Trophoblast cell (in vitro differentiated cells and primary cell): Measurements from ENCODE around the gene HNF1B.
"Not testable (repeated sequence)": the region's sequence is repeated elsewhere in the genome, so short reads cannot be mapped to it uniquely, and the experiment has no call there.

Experiments
- DNase-seq, 2 donors: peaks; one replicate each; pipeline ENCODE4 v3.0.0-alpha.2; 2016
- H2AFZ ChIP-seq: 2 replicates; pipeline ENCODE4 v1.6.1; 2013; ENCODE audit warnings: low read length, moderate library complexity, mild to moderate bottlenecking; ENCODE audit not compliant: insufficient read depth, poor library complexity
- H2AK5ac ChIP-seq: 2 replicates; pipeline ENCODE4 v1.6.1; 2013; ENCODE audit warnings: mild to moderate bottlenecking, low read length
- H2BK120ac ChIP-seq: 2 replicates; pipeline ENCODE4 v1.6.1; 2013; ENCODE audit warnings: low read length, mild to moderate bottlenecking, moderate library complexity; ENCODE audit not compliant: insufficient read depth, poor library complexity
- H2BK12ac ChIP-seq: 2 replicates; pipeline ENCODE4 v1.6.1; 2013; ENCODE audit warnings: mild to moderate bottlenecking, low read length, moderate library complexity
- H2BK5ac ChIP-seq: 2 replicates; pipeline ENCODE4 v1.6.1; 2013; ENCODE audit warnings: low read length, low read depth, moderate library complexity, mild to moderate bottlenecking; ENCODE audit not compliant: poor library complexity
- H3K14ac ChIP-seq: 2 replicates; pipeline ENCODE4 v1.6.1; 2013; ENCODE audit warnings: mild to moderate bottlenecking, low read length
- H3K18ac ChIP-seq: 2 replicates; pipeline ENCODE4 v1.6.1; 2013; ENCODE audit warnings: mild to moderate bottlenecking, low read length
- H3K23ac ChIP-seq: 2 replicates; pipeline ENCODE4 v1.6.1; 2013; ENCODE audit warnings: low read length
- H3K27ac ChIP-seq: 2 replicates; pipeline ENCODE4 v1.5.1; 2013; ENCODE audit warnings: low read depth, mild to moderate bottlenecking, inconsistent platforms, low read length, moderate library complexity
- H3K27me3 ChIP-seq: 2 replicates; pipeline ENCODE4 v1.6.1; 2013; ENCODE audit warnings: inconsistent platforms, mild to moderate bottlenecking, low read length, moderate library complexity; ENCODE audit not compliant: insufficient read depth
- H3K36me3 ChIP-seq, 2 experiments: 1 replicate in 1 of 2; 2 replicates in 1 of 2; pipeline ENCODE4 v1.6.1; 2013; ENCODE audit warnings: low read length in 2 of 2, mild to moderate bottlenecking in 2 of 2, moderate library complexity in 1 of 2; ENCODE audit not compliant: insufficient read depth in 2 of 2, control insufficient read depth in 1 of 2
- H3K4ac ChIP-seq: 2 replicates; pipeline ENCODE4 v1.6.1; 2013; ENCODE audit warnings: low read depth, mild to moderate bottlenecking, low read length, moderate library complexity
- H3K4me1 ChIP-seq, 2 experiments: 1 replicate in 1 of 2; 2 replicates in 1 of 2; pipeline ENCODE4 v1.6.1; 2013; ENCODE audit warnings: low read length in 2 of 2, mild to moderate bottlenecking in 2 of 2, moderate library complexity in 1 of 2; ENCODE audit not compliant: insufficient read depth in 2 of 2, control insufficient read depth in 1 of 2
- H3K4me2 ChIP-seq: 2 replicates; pipeline ENCODE4 v1.6.1; 2013; ENCODE audit warnings: inconsistent platforms, mild to moderate bottlenecking, low read length, moderate library complexity
- H3K4me3 ChIP-seq: 2 replicates; pipeline ENCODE4 v1.5.1; 2013; ENCODE audit warnings: mild to moderate bottlenecking, low read depth, low read length, inconsistent platforms
- H3K79me1 ChIP-seq: one replicate; pipeline ENCODE4 v1.6.1; 2013; ENCODE audit warnings: low read length
- H3K79me2 ChIP-seq: 2 replicates; pipeline ENCODE4 v1.6.1; 2013; ENCODE audit warnings: low read length, mild to moderate bottlenecking; ENCODE audit not compliant: control insufficient read depth, insufficient read depth, poor library complexity
- H3K9ac ChIP-seq: 2 replicates; pipeline ENCODE4 v1.6.1; 2013; ENCODE audit warnings: mild to moderate bottlenecking, low read length
- H3K9me3 ChIP-seq: 2 replicates; pipeline ENCODE4 v1.6.1; 2013; ENCODE audit warnings: low read depth, mild to moderate bottlenecking, control low read depth, inconsistent platforms, low read length; ENCODE audit not compliant: insufficient read depth
- H4K12ac ChIP-seq: 2 replicates; pipeline ENCODE4 v1.6.1; 2013; ENCODE audit warnings: low read depth, mild to moderate bottlenecking, low read length, moderate library complexity
- H4K8ac ChIP-seq: 2 replicates; pipeline ENCODE4 v1.6.1; 2013; ENCODE audit warnings: low read depth, mild to moderate bottlenecking, low read length, moderate library complexity
- H4K91ac ChIP-seq: one replicate; pipeline ENCODE4 v1.6.1; 2013; ENCODE audit warnings: low read depth, mild to moderate bottlenecking, low read length, moderate library complexity
- WGBS: extraction: QIAGEN DNeasy Blood & Tissue Kit; methylation state at CpG from one replicate; pipeline ENCODE4 v1.1.7; 2013; ENCODE audit warnings: missing lambda C conversion rate; ENCODE audit not compliant: insufficient read length, insufficient coverage; ENCODE audit errors: extremely low coverage; 5-methylcytosine and 5-hydroxymethylcytosine counted together

Gene HNF1B

DNA sequence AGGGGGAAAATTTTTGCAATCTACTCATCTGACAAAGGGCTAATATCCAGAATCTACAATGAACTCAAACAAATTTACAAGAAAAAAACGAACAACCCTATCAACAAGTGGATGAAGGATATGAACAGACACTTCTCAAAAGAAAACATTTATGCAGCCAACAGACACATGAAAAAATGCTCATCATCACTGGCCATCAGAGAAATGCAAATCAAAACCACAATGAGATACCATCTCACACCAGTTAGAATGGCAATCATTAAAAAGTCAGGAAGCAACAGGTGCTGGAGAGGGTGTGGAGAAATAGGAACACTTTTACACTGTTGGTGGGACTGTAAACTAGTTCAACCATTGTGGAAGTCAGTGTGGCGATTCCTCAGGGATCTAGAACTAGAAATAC, 64.9 kb downstream of the HNF1B start:
- H2BK120ac ChIP-seq, H3K14ac ChIP-seq, H3K4ac ChIP-seq, H3K79me1 ChIP-seq, H3K27me3 ChIP-seq, H3K18ac ChIP-seq, H3K4me1 ChIP-seq, H2AK5ac ChIP-seq, H3K79me2 ChIP-seq, H3K27ac ChIP-seq, H2BK5ac ChIP-seq, H3K23ac ChIP-seq, H3K9ac ChIP-seq, H4K12ac ChIP-seq, H3K4me2 ChIP-seq, H2BK12ac ChIP-seq, H3K36me3 ChIP-seq, H2AFZ ChIP-seq, H4K8ac ChIP-seq, DNase-seq, H3K9me3 ChIP-seq, H3K4me3 ChIP-seq, H4K91ac ChIP-seq: not testable (repeated sequence)
- no CpG with 5 or more reads among the region's 2 CpGs for WGBS

DNA sequence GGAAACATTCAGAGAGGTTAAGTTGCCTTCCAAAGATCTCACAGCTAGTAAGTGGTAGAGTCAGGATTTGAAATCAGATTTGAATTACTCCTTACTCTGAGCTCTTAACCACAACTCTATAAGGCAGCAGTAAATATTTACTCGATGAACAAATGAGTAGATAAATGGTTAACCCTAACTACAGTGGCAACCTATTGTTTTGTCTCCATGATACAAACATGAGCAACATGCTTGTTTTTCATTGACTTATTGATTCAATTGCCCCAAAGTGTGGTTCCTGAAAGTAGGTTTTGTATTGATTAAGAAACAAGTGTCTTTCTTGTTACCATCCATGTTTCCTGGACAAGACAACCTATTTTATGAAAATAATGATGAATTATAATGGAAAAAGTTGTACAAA, 66.8 kb downstream of the HNF1B start:
- no CpG with 5 or more reads among the region's 1 CpG for WGBS
- no peaks in the 10 kb centered on the region for H3K9me3 ChIP-seq
- no peak for DNase-seq
- H4K8ac ChIP-seq, result no peak overlapping the region
- H3K79me1 ChIP-seq, result no peaks in the 10 kb centered on the region
- no peaks in the 10 kb centered on the region for H3K79me2 ChIP-seq
- no peak overlapping the region for H3K4ac ChIP-seq
- H2BK12ac ChIP-seq, result no peak overlapping the region
- no peak overlapping the region for H3K23ac ChIP-seq
- H3K9ac ChIP-seq, result no peak overlapping the region
- H2AFZ ChIP-seq, result no peak overlapping the region
- H3K27ac ChIP-seq, result no peak overlapping the region
- no peak overlapping the region for H3K4me2 ChIP-seq
- no peaks in the 10 kb centered on the region for H3K27me3 ChIP-seq
- no peak overlapping the region for H4K91ac ChIP-seq
- H3K18ac ChIP-seq, result no peak overlapping the region
- no peak overlapping the region for H3K4me3 ChIP-seq
- no peak overlapping the region for H2BK120ac ChIP-seq
- no peaks in the 10 kb centered on the region for H3K4me1 ChIP-seq
- H3K36me3 ChIP-seq, result no peaks in the 10 kb centered on the region
- H3K14ac ChIP-seq, result no peak overlapping the region
- H2BK5ac ChIP-seq, result no peak overlapping the region
- H2AK5ac ChIP-seq, result no peak overlapping the region
- no peak overlapping the region for H4K12ac ChIP-seq

GRCh38 chr17:37677021-37677420, 67.8 kb downstream of the HNF1B start:
- H3K4me3 ChIP-seq, result no peak overlapping the region
- no peak overlapping the region for H3K9ac ChIP-seq
- H3K27ac ChIP-seq, result no peak overlapping the region
- H3K14ac ChIP-seq, result no peak overlapping the region
- H3K4ac ChIP-seq, result no peak overlapping the region
- no peak overlapping the region for H2AFZ ChIP-seq
- H3K27me3 ChIP-seq, result no peaks in the 10 kb centered on the region
- H3K4me2 ChIP-seq, result no peak overlapping the region
- H3K36me3 ChIP-seq, result no peaks in the 10 kb centered on the region
- WGBS, result no CpG with 5 or more reads among the region's 1 CpG
- no peak overlapping the region for H3K18ac ChIP-seq
- no peaks in the 10 kb centered on the region for H3K79me2 ChIP-seq
- H2BK5ac ChIP-seq, result no peak overlapping the region
- H4K12ac ChIP-seq, result no peak overlapping the region
- H2AK5ac ChIP-seq, result no peak overlapping the region
- H4K91ac ChIP-seq, result no peak overlapping the region
- no peak overlapping the region for H3K23ac ChIP-seq
- no peak overlapping the region for H4K8ac ChIP-seq
- H2BK12ac ChIP-seq, result no peak overlapping the region
- no peaks in the 10 kb centered on the region for H3K79me1 ChIP-seq
- no peaks in the 10 kb centered on the region for H3K4me1 ChIP-seq
- DNase-seq, result no peak
- no peak overlapping the region for H2BK120ac ChIP-seq
- H3K9me3 ChIP-seq, result no peaks in the 10 kb centered on the region

- Histone ChIP-seq H2AK5ac (no peak overlapping the region), H3K9ac (no peak overlapping the region), H3K79me2 (no peaks in the 10 kb centered on the region), H2BK12ac (no peak overlapping the region), H2BK5ac (no peak overlapping the region), H3K27ac (no peak overlapping the region), H3K4me2 (no peak overlapping the region), H2BK120ac (no peak overlapping the region), H3K9me3 (no peaks in the 10 kb centered on the region), H3K79me1 (no peaks in the 10 kb centered on the region), H3K14ac (no peak overlapping the region), H3K4me1 (no peaks in the 10 kb centered on the region), H3K36me3 (no peaks in the 10 kb centered on the region), H3K23ac (no peak overlapping the region), H2AFZ (no peak overlapping the region), H4K12ac (no peak overlapping the region), H3K18ac (no peak overlapping the region), H3K4me3 (no peak overlapping the region), H4K91ac (no peak overlapping the region), H3K27me3 (no peaks in the 10 kb centered on the region), H3K4ac (no peak overlapping the region), H4K8ac (no peak overlapping the region)
- no peak for DNase-seq
- WGBS, result no CpG with 5 or more reads among the region's 7 CpGs
Observed at GRCh38 chr17:37676115-37676925, 68.5 kb downstream of the HNF1B start.
